Measurements from ENCODE around the gene RAB36.

Gene RAB36

DNA sequence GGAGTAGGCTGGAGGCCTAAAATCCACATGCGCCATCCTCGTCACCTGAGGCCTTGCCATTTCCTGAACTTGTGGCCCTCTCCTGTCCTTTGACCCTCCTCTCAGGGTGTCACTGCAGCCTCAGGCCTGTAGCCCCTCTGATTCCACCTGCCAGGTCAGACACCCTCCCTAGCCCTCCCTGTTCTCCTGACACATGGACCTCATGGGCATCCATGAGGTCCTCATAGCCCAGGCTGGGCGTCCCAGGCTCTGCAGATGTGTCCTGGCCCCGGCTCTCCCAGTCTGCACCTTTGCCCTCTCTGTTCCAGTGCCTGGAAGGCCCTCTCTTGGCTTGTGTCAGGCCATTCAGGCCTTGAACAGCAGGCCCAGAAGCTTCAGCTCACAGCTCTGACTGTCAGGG lies 15.8 kb downstream of the RAB36 start:
- DNase-seq: no peak

DNA sequence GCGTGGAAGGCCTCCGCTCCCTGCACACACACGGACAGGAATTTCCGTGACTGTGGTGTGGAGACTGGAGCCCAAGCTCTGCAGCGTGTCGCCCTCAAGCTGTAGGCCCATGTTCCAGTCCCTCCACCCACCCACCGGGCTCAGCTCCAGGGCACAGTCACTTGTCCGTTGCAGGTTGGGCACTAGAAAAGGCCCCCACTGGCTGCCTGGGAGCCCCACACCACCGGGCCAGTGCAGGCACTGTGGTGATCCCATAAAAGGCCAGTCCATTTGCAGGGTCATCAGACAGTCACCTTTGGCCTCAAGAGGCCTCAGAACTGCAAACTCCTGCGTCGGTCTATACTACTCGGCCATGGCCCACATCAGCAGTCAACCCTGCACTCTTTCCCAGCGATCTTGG lies 16.3 kb downstream of the RAB36 start:
- DNase-seq: no peak

DNA sequence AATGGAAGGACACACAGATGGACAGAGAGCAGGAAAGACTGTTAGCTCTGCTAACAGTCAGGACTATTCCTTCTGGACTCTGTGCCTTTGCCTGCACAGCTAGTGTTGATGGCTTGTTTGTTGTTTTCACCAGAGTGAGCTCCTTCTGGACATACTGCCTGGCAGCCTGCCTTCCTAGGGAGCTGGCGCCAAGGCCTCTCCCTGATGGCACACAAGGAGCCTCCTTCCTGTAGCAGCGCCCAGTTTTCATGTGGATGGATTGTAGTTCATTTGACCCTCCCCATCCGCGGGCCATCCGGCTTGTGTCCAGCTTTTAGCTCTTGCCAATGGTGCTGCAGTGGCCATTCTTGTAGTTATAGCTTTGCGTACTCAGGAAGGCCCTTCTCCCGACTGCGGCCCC lies 18.4 kb downstream of the RAB36 start:
- DNase-seq: no peak

DNA sequence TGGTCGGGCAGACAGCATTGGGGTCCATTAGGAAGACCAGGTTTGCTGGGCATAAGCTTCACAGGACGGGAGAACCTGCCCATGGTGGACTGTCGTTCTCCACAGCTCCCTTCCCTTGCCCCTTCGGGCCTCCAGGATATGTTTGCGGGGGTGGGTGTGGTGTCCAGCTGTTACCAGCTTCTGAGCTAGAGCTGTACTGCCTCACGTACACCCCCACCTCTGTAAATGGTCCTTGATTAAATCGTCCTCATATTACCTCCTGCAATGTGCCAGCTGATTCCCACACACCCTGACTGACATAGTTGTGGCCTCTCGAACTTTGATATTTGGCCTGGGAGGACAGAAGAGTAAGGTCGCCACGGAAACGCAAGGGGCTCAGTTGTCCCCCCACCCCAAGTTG lies 18.8 kb downstream of the RAB36 start:
- DNase-seq: no peak

DNA sequence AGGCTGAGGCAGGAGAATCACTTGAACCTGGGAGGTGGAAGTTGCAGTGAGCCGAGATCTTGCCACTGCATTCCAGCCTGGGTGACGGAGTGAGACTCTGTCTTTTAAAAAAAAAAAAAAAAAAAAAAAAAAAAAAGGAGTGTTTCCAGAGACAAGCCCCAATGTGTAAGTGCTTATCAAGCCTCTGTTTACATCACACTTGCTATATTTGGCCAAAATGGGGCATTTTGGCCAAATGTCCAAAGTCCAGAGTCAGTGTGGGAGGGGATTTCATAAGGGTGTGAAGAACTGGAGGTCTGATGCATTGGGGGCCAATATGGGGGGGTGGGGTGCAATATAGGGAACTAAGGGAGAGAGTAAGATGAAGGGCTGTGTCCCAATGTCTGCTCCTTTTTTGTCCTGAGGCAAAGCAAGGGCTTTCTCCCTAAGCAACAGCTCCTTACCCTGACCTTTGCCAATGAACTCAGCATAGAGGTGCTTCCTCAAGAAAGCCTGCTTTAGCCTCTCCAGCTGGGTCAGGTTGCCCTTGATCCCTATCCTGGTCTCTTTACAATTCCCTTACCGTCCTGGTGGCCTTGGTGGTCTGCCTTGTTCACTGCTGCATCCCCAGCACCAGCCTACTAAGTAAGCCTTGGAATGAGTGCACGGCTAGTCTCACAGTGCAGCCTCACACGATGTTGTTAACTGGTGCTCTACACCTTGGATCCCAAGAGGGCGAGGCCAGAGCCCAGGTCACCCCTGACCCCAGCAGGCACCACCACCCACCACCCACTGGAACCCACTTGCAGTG lies 21.0 kb downstream of the RAB36 start:
- DNase-seq: no peak

DNA sequence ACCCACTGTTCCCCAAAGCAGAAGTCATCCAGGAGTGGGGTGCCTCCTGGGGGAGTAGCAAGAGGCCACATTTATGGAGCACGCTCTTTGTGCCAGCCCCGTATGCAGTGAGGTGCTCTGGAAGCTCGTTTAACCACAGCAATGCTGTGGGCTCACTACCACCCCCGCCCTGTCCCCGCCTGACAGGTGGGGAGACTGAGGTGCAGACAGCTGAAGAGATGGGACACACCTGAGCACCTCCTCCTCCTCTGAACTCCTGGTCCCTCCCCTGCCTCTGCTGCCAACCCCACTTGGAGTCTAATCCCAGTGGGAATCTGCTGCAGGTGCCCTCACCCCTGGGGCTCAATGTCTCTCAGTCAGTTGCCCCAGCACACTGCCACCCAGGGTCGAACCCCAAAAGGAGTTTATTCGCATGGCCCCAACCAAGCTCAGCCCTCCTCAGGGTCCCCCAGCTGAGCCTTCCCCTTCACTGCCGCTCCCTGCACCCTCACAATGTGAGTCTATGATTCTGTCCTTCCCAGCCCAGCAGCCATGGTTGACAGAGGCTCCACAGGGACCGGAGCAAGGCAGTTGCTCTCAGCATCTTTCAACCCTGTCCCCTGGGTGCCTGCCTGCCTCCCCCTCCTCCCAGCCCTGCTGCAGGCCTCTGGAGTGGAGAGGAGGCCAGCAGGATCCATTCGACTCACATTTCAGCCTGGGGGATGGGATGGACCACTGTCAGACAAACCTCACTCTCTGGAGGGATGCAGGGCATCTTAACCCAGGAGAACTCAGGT lies 21.8 kb downstream of the RAB36 start:
- no peak for DNase-seq

DNA sequence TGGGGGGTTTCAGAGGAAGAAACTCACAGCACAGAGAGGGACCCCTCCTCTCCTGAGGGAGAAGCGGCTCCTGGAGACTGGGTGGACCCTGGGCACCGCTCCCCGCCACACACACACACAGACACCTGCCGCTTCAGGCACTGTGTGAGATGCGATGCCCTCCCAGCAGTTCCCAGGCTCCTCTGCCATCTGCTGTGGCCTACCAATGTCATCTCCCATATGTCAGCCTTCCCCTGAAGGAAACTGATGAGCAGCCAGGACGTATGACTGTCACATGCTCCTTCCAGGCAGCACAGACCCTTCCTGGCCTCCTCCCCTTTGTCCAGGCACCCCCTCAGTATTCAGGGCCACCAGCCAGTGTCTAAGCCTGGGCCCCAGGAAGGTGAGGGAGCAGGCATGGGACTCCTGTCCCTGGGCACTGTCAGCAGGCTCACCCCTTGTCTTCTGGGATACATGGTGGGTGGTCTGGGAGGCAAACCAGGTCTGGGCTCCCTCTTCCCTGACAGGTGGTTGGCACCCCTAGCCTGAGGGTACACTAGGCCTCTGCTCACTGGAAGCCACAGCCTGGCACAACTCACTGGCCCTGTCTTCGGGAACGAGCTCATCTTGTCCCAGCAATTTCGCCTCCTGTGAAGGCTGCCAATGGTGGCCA lies 23.2 kb downstream of the RAB36 start:
- no peak for DNase-seq

DNA sequence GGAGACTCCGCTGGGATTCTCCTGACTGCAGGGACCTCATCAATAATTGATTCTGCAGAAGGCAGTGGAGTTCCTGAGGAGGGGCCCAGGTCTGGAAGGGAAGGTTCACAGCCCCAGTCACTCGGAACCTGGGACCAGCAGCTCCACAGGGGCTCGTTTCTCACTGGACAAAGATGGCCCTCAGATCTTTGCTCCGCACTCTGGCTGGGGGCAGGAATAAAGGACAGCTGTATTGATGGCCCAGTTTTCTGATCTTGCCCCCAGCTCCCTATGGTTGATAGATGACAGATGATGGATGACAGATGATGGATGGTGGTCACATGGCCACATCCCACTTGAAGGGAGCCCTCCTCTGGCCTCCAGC lies 23.7 kb downstream of the RAB36 start:
- DNase-seq: no peak

DNA sequence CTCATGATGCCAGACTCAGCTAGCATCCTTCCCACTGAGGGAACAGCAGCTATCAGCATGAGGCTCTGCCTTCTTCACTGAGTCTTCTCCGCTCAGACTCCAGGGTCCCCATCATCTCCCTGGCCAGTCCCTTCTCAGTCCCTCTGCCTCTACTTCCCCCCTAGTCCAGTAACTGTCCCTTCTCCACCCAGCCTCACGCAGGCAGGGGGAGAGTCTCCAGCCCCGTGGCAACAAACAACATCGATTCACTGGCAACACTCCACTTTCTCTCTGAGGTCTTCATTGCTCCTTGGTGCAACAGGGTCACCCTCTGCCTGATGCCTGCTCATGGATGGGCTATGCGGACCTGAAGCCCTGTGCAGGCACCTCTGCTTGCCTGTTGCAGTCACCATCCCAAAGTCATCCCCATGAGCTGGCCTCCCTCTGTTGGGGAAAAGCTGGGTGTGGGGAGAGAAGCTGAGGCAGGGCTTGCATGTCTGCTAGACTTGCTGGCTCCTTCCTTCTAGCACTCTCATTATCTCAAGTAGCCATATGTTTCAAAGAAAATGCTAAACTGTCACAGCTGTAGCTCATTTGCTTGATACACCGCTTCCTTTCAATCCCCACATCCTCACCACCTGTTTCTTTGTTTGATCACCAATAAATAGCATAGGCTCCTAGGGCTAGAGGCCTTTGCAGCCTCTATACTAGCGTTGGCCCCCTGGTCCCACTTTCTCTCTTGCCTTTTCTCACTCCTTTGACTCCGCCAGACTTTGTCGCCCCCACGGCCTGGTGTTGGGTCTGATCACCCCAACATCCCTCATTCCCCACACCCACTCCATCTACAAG lies 30.8 kb downstream of the RAB36 start:
- no peak for DNase-seq

DNA sequence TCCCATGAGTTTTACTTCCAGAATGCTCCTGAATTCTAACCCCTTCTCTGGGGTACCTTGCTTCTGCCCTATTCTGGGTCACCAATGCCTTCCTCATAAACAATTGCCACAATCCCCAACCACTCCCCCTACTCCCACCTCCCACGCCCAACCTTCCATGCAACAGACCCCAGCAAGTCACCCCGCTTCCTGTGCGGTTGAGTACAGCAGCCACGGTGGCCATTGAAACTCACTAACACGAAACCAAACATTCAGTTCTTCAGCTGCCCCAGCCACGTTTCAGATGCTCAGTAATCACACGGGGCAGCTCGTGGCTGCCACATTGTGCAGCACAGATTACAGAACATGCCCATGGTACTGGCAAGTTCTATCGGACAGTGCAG lies 31.4 kb downstream of the RAB36 start:
- DNase-seq: no peak

DNA sequence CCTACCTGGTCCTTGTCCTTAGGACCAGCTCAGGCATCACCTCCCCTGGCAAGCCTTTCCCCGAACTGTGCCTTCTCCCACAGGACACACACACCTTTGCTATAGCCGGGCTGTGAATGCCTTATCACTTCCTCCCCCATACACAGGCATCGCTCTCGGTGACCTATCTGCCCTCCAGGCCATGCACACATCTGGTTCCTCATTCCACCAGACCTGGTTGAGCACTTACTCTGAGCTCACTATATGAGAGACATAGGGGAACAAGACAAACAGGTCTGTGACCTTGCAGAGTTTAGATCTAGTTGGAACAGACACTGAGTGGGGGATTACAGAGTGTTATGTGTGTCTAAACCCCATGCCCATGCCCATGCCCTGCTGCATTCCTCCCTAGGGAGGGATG lies 31.9 kb downstream of the RAB36 start:
- no peak for DNase-seq

DNA sequence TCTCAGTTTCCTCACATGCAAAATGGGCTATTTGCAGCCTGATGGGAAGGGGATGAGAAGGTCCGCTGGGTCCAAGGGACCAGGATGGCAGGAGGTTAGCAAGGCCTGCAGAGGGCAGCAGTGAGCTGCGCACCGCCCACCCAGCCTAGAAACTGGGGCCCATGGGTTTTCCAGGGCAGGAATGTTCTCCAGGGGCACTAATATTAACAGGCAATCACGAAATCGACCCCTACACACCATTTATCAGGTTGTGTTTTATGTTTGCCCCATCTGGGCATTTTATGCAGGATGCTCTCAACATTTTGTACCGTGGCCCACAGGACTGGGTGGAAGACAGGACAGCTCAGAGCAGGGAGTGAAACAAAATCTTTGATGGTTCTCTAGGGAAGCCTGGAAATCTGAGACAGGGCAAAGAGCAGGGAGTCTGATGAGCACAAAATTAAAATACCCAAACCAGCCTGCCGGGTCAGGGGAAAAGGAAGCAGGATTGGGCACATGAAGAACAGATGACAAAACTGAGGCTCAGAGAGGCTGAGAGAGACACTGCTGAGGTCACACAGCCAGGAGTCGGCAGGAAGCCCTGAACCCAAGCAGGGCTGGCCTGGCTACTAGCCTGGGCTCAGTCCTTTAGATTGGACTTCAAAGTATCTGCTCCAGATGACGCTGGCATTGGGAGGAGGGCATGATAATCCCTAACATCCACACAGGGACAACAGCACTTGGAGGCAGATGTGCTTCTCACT lies 33.4 kb downstream of the RAB36 start:
- DNase-seq: no peak

DNA sequence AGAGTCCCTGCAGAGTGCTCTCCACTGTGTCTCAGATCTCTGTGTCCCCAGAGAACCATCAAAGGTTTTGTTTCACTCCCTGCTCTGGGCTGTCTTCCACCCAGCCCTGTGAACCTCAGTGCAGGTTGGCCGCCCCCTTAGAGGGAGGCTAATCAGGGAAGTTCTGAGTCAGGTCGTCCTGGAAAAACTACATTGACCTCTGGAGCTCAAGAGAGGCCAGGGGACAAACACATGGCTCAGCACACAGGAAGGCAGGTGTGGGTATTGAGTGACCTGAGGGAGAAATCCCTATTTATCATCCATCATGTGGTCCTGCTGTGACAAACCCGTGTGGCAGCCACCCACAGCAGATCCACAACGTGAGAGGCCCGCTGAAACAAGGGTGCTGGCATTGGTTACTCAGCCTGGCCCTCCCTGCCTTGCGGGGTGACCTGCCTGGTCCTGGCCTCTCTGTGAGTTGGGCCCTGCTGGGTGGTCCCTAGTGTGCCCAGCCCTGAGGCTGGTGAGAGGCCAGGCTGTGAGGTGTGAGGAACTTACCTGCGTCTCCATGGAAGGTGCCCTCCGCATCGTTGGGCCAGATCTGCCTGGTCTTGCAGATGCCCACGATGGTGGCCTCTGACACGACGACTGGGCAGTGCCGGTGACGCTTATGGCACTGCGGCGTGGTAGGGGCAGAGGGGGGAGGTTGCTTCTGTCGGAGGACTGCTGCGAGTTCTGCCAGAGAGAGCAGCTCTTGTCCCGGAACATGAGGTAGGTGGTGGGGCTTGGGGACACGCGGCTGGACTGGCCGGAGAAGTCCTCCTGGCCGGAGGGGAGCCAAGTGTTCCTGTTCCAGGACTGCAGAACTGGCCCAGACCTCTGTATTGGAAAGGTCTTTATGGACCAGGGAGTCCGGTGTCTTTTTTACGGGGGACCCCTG lies 34.4 kb downstream of the RAB36 start:
- no peak for DNase-seq

DNA sequence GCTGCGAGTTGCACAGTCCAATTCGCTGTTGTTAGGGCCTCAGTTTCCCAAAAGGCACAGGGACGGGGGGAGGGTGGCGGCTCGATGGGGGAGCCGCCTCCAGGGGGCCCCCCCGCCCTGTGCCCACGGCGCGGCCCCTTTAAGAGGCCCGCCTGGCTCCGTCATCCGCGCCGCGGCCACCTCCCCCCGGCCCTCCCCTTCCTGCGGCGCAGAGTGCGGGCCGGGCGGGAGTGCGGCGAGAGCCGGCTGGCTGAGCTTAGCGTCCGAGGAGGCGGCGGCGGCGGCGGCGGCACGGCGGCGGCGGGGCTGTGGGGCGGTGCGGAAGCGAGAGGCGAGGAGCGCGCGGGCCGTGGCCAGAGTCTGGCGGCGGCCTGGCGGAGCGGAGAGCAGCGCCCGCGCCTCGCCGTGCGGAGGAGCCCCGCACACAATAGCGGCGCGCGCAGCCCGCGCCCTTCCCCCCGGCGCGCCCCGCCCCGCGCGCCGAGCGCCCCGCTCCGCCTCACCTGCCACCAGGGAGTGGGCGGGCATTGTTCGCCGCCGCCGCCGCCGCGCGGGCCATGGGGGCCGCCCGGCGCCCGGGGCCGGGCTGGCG lies 35.1 kb downstream of the RAB36 start, which contains the start of gene BCR:
Gene BCR (plus strand): TSS at position 209 of the 592 bp plus-strand sequence. CDS start 452 bp downstream, outside the sequence.
- no peak for DNase-seq

DNA sequence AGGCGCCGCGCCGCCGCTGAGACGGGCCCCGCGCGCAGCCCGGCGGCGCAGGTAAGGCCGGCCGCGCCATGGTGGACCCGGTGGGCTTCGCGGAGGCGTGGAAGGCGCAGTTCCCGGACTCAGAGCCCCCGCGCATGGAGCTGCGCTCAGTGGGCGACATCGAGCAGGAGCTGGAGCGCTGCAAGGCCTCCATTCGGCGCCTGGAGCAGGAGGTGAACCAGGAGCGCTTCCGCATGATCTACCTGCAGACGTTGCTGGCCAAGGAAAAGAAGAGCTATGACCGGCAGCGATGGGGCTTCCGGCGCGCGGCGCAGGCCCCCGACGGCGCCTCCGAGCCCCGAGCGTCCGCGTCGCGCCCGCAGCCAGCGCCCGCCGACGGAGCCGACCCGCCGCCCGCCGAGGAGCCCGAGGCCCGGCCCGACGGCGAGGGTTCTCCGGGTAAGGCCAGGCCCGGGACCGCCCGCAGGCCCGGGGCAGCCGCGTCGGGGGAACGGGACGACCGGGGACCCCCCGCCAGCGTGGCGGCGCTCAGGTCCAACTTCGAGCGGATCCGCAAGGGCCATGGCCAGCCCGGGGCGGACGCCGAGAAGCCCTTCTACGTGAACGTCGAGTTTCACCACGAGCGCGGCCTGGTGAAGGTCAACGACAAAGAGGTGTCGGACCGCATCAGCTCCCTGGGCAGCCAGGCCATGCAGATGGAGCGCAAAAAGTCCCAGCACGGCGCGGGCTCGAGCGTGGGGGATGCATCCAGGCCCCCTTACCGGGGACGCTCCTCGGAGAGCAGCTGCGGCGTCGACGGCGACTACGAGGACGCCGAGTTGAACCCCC lies 35.8 kb downstream of the RAB36 start:
- DNase-seq: no peak

DNA sequence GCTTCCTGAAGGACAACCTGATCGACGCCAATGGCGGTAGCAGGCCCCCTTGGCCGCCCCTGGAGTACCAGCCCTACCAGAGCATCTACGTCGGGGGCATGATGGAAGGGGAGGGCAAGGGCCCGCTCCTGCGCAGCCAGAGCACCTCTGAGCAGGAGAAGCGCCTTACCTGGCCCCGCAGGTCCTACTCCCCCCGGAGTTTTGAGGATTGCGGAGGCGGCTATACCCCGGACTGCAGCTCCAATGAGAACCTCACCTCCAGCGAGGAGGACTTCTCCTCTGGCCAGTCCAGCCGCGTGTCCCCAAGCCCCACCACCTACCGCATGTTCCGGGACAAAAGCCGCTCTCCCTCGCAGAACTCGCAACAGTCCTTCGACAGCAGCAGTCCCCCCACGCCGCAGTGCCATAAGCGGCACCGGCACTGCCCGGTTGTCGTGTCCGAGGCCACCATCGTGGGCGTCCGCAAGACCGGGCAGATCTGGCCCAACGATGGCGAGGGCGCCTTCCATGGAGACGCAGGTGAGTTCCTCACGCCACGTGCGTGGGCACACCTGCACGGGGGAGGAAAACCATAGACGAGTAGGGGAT lies 36.5 kb downstream of the RAB36 start:
- no peak for DNase-seq

DNA sequence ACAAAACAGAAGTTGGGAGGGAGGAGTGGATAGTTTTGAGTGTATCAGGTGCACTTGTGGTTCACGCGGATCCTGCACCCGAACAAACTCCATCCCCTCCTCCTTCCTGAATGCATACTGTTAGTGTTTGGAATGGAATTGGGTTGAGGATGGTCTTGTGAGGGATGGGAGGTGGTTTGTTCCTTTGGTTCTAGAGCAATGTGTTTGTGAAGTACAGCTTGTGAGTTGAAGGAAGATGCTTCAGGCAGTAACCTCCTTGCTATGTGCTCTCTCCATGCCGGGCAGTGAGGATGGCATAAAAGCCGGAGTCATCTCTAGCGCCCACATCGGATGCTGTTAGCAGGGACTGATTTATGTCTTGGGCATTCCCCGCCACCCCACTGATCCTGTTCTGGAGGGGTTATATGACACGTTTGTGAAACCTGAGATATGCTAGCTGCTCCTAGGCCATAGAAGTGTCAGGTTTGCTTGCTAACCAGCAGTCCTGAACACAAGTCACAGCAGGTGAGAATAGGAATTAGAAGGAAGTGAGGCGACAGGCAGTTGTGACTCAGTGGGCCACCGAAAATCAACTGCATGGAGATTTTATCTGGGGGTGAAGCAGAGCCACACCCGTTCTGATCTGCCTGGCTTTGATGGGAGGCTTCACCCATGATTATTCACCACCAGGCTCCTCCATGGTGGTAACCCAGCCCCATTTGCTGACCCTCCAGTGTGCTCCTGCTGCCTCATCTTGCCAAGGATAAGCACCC lies 37.2 kb downstream of the RAB36 start:
- DNase-seq: peak; percentile 43

DNA sequence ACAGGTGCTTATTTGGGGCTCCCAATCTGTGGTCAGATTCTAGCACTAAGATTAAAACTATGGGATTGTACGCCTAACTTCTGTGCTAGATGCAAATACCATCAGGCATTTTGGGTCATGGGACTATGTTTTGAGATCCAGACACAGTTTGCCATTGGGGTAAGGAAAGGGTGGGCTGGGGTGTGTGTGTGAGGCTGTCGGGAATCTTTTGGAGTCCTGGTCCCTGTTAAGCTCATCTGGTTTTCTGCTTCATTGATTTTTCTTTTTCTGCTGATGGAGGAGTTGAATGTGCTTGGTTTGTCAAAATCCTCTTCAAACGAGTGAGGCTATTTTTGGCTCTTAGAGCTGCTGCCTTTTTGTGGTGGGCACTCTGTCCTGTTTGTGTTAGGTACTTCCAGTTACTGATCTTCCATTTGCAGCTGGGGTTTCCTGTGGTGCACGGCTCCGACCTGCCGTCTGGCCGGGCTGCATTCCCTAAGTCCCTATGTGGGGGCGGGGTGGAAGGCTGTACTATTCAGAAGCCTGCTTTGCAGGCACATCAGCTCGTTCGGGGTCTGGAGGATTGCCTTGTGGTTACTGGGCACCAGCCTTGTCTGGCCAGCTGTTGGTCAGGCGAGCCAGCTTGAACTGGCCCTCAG lies 37.9 kb downstream of the RAB36 start:
- peak; percentile 8 for DNase-seq

All from KG1 (cell line).